Measurements from ENCODE around the gene PCSK4. TPM values are rescaled to one million over a fixed set of nuclear protein-coding genes. Genes with fewer than 3 reads are reported as not detected.

PCSK4 gene
- total RNA-seq, 1 experiment from 2014 or later = 11.1 TPM

- TF ChIP-seq EGR1 (IDR thresholded peaks at IDR 0.05; ENCODE audit: low read depth) = no peak
- TF ChIP-seq POLR2AphosphoS5 (IDR thresholded peaks at IDR 0.05; ENCODE audit: low read depth, low read length) = no peak
- no peak for TF ChIP-seq FOSL1 (IDR thresholded peaks at IDR 0.05; ENCODE audit: low read depth)
- no peak for TF ChIP-seq ZFX (IDR thresholded peaks at IDR 0.05)
- TF ChIP-seq POLR2A (IDR thresholded peaks at IDR 0.05; ENCODE audit: borderline replicate concordance, extremely low read depth, insufficient read depth, insufficient read length) = no peak
- TF ChIP-seq JUND (IDR thresholded peaks at IDR 0.05) = no peak
- no peak for TF ChIP-seq ELF1 (IDR thresholded peaks at IDR 0.05; ENCODE audit: borderline replicate concordance, low read depth)
- no peak for TF ChIP-seq CBX3 (IDR thresholded peaks at IDR 0.05; ENCODE audit: low read depth)
- TF ChIP-seq ZNF274 (IDR thresholded peaks at IDR 0.05; ENCODE audit: low read depth, low read length) = no peak
- no peak for TF ChIP-seq RAD21 (IDR thresholded peaks at IDR 0.05; ENCODE audit: low read depth)
- TF ChIP-seq CTCF (IDR thresholded peaks at IDR 0.05 in 2 of 3, conservative IDR thresholded peaks at IDR 0.05 in 1 of 3; ENCODE audit: borderline replicate concordance in 1 of 3, insufficient read depth in 1 of 3, low read depth in 2 of 3, low read length in 2 of 3) = no peak
- TF ChIP-seq REST (IDR thresholded peaks at IDR 0.05; ENCODE audit: low read depth) = no peak
- no peak for TF ChIP-seq SRF (IDR thresholded peaks at IDR 0.05; ENCODE audit: low read depth)
- TF ChIP-seq SIN3A (IDR thresholded peaks at IDR 0.05; ENCODE audit: low read depth) = no peak
- no peak for TF ChIP-seq YY1 (IDR thresholded peaks at IDR 0.05; ENCODE audit: extremely low read depth, insufficient replicate concordance, low read depth, low read length)
- TF ChIP-seq MAX (IDR thresholded peaks at IDR 0.05) = no peak
- TF ChIP-seq EZH2 (IDR thresholded peaks at IDR 0.05) = no peak
- TF ChIP-seq ZBTB33 (IDR thresholded peaks at IDR 0.05; ENCODE audit: extremely low read depth, insufficient replicate concordance, low read length) = no peak
- no peak for TF ChIP-seq CEBPB (IDR thresholded peaks at IDR 0.05; ENCODE audit: low read depth)
- Histone ChIP-seq H3K4me3 (replicated peaks in 1 of 2; ENCODE audit: low read depth in 1 of 2, low read length in 2 of 2) (no peak overlapping the region), H3K9me2 (ENCODE audit: insufficient read depth) (no peaks in the 10 kb centered on the region), H3K4me2 (ENCODE audit: low read length) (no peak overlapping the region), H3K9ac (ENCODE audit: low read length) (no peak overlapping the region), H3K9me3 (ENCODE audit: control insufficient read depth in 1 of 2, insufficient read depth in 1 of 2, low read depth in 1 of 2, low read length in 2 of 2) (no peaks in the 10 kb centered on the region), H4K20me1 (ENCODE audit: insufficient read depth) (no peaks in the 10 kb centered on the region), H2AFZ (ENCODE audit: low read depth, low read length, poor library complexity, severe bottlenecking) (no peak overlapping the region), H3K27me3 (ENCODE audit: insufficient read depth, low read length) (no peaks in the 10 kb centered on the region), H3K79me2 (ENCODE audit: insufficient read depth, low read length) (no peaks in the 10 kb centered on the region; the same call in 1 of the 2 replicates), H3K36me3 (ENCODE audit: control insufficient read depth in 1 of 2, insufficient read depth in 2 of 2, low read length in 2 of 2) (no peaks in the 10 kb centered on the region), H3K27ac (ENCODE audit: low read depth, low read length) (no peak overlapping the region), H3K4me1 (ENCODE audit: control insufficient read depth in 1 of 2, insufficient read depth in 2 of 2, low read length in 2 of 2) (peaks cover 24 to 54% of the 10 kb centered on the region in 2 experiments)
- intact Hi-C loops (cut with micrococcal nuclease) = no loop called here
- ChIA-PET CTCF (interaction anchor here (1.1 kb wide), 1 partner anchor 15 kb away, joined by 5 read pairs; the partner anchor contains the start of gene REEP6), POLR2A (no interaction called here), RAD21 (ENCODE audit: low non-redundant PET in 1 of 2, low total read pairs in 2 of 2, uncharacterized antibody in 2 of 2, unreplicated experiment in 2 of 2) (no interaction called here)
- DNase-seq (ENCODE audit: low read depth, low spot score) = no peak
- no TSS peak for BruUV-seq (replicated peaks)
- ATAC-seq = no peak
These were observed 16.1 kb upstream of the PCSK4 start for GRCh38 chr19:1505991-1506881.
